ENCODE results near the gene TBC1D21.

TBC1D21 gene

DNA sequence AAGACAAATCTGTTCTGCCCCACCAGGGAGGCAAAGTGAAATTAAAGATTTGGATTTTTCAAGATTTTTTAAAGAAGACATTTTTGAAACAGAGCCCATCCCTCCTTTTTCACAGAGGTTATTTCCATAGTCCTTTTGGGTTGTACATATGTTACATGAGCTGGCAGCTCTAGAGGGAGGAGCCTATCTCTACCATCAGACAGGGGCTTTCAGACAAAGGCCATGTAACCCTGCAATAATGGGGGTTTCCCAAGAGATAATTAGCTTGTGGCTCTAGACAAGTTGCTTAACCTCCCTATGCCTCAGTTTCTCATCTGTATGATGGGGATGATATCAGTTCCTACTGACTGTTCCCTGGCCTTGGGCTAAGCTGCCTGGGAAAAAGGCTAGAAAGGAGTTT is 8.0 kb upstream of the TBC1D21 start:
- TF ChIP-seq, protein P1, sequence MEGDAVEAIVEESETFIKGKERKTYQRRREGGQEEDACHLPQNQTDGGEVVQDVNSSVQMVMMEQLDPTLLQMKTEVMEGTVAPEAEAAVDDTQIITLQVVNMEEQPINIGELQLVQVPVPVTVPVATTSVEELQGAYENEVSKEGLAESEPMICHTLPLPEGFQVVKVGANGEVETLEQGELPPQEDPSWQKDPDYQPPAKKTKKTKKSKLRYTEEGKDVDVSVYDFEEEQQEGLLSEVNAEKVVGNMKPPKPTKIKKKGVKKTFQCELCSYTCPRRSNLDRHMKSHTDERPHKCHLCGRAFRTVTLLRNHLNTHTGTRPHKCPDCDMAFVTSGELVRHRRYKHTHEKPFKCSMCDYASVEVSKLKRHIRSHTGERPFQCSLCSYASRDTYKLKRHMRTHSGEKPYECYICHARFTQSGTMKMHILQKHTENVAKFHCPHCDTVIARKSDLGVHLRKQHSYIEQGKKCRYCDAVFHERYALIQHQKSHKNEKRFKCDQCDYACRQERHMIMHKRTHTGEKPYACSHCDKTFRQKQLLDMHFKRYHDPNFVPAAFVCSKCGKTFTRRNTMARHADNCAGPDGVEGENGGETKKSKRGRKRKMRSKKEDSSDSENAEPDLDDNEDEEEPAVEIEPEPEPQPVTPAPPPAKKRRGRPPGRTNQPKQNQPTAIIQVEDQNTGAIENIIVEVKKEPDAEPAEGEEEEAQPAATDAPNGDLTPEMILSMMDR (IDR thresholded peaks at IDR 0.05; ENCODE audit: low read depth, low read length) = no peak
- Histone ChIP-seq H3K9me3 (ENCODE audit: severe bottlenecking) (no peaks in the 10 kb centered on the region), H3K4me3 (ENCODE audit: low read depth, low read length) (no peak overlapping the region), H3K36me3 (no peaks in the 10 kb centered on the region), H3K27me3 (ENCODE audit: insufficient read depth, low read depth, severe bottlenecking) (no peaks in the 10 kb centered on the region), H3K27ac (no peak overlapping the region)
- DNase-seq = no peak

DNA sequence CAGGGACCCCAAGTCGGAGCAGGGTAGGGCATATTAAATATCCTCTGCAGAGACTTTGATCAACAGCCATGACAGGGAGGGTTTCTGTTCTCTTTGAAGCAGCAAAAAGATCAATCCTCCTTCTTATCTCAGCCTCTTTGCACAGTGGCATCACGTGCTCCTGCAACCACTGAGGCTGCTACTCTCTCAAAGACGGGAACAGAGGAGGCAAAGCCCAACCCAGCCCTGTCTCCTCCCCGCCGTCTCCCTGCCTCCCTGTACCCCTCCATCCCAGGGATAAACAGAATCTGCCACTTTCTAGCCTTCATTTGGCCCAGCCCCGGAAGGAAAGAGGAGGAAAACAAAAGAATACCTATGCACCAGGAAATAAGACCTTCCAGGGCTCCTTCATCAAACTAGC is 7.5 kb upstream of the TBC1D21 start:
- DNase-seq = no peak
- no peaks in the 10 kb centered on the region for H3K27me3 ChIP-seq (ENCODE audit: insufficient read depth, low read depth, severe bottlenecking)
- no peak overlapping the region for H3K27ac ChIP-seq
- H3K36me3 ChIP-seq = no peaks in the 10 kb centered on the region
- no peak overlapping the region for H3K4me3 ChIP-seq (ENCODE audit: low read depth, low read length)
- H3K9me3 ChIP-seq (ENCODE audit: severe bottlenecking) = no peaks in the 10 kb centered on the region
- TF ChIP-seq, protein P1 (IDR thresholded peaks at IDR 0.05; ENCODE audit: low read depth, low read length) = no peak

DNA sequence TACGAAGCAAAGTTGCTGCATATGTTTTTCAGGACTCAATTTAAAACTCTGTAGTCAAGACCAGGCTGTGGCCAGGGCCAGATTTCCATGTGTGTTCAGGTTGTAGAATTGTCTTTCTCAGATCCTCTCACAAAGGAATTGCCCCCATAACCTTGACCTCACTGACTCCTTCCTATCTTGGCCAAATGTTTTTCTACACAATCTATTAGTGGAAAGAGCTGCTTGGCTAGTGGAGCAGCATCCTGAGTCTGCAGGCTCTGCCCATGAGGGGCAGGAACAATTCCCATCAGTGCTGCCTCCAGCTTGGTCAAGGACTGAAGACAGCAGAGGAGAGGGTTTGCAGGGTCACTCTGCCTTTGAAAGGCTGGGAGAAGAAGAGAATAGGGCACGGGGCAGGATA is 6.9 kb upstream of the TBC1D21 start:
- no peak for DNase-seq
- Histone ChIP-seq H3K27ac (no peak overlapping the region), H3K4me3 (ENCODE audit: low read depth, low read length) (no peak overlapping the region), H3K9me3 (ENCODE audit: severe bottlenecking) (no peaks in the 10 kb centered on the region), H3K36me3 (no peaks in the 10 kb centered on the region), H3K27me3 (ENCODE audit: insufficient read depth, low read depth, severe bottlenecking) (no peaks in the 10 kb centered on the region)
- TF ChIP-seq, protein P1 (IDR thresholded peaks at IDR 0.05; ENCODE audit: low read depth, low read length) = no peak

DNA sequence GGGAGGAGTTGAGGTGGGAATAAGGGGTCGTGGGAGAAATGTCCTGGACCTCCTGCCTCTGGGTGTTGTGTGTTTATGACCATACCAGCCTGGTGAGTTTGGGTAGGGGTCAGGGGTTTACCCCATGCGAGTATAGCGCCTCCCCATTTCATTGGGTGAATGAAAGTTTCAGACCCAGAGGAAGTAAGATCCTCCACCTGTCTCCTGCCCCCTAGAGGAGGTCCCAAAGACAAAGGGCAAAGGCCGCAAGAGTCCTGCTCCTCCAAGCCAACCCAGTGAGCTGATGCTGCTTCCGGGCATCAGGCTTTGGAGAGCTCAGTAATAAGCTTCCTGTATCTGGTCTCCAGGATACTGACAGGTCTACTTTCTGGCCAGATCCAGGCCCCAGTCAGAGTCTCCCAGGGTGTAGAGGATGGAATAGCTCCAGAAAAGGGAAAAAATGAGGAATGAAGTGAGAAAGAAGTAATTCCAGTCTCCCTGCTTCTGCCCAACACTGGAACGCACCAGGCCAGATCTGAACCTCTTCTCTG is 6.4 kb upstream of the TBC1D21 start:
- no peak overlapping the region for H3K27ac ChIP-seq
- DNase-seq = peak; percentile 51
- no peak overlapping the region for H3K4me3 ChIP-seq (ENCODE audit: low read depth, low read length)
- TF ChIP-seq, protein P1 (IDR thresholded peaks at IDR 0.05; ENCODE audit: low read depth, low read length) = peak; percentile 61
- no peaks in the 10 kb centered on the region for H3K9me3 ChIP-seq (ENCODE audit: severe bottlenecking)
- no peaks in the 10 kb centered on the region for H3K27me3 ChIP-seq (ENCODE audit: insufficient read depth, low read depth, severe bottlenecking)
- H3K36me3 ChIP-seq = no peaks in the 10 kb centered on the region

DNA sequence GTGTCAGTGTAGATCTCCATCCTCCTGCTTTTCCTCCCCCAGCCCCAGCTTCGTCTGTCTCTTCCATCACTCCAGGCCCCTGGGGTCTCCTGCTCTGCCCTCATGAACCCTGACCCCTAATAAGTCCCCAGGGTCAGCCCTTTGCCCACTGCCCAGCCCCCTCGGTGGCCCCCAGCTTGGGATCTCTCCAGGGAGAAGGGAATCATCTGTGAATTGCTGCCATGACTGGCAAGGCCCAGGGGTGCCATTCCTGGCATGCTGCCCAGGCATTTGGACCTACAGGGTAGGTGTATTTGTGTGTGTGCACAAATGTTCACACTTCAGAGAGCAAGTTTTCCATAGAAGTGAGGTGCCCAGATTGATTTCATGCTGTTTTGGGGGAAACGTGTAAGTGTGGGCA is 5.9 kb upstream of the TBC1D21 start:
- Histone ChIP-seq H3K9me3 (ENCODE audit: severe bottlenecking) (no peaks in the 10 kb centered on the region), H3K27me3 (ENCODE audit: insufficient read depth, low read depth, severe bottlenecking) (no peaks in the 10 kb centered on the region), H3K4me3 (ENCODE audit: low read depth, low read length) (no peak overlapping the region), H3K36me3 (no peaks in the 10 kb centered on the region), H3K27ac (no peak overlapping the region)
- DNase-seq = no peak
- TF ChIP-seq, protein P1 (IDR thresholded peaks at IDR 0.05; ENCODE audit: low read depth, low read length) = no peak

DNA sequence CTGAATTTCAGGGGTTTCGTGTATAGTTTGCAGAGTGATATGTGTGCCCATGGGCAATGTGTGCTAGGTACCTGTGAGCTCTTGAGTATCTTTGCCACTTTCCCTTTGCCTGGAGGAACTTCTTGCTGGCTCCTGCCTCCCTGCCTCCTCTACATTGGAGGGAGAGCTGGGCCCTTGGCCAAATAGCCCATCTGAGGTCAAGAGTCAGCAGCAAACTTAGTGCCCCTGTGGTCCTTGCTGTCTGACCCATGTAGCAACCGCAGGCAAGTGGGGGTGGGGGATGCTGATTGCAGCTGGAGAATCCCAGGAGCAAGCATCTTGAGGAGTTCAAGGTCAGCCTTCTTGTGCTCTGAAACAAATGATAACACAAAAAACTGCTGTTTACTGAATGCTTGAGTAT is 5.4 kb upstream of the TBC1D21 start:
- DNase-seq = no peak
- H3K36me3 ChIP-seq = no peaks in the 10 kb centered on the region
- H3K4me3 ChIP-seq (ENCODE audit: low read depth, low read length) = no peak overlapping the region
- no peaks in the 10 kb centered on the region for H3K27me3 ChIP-seq (ENCODE audit: insufficient read depth, low read depth, severe bottlenecking)
- no peaks in the 10 kb centered on the region for H3K9me3 ChIP-seq (ENCODE audit: severe bottlenecking)
- TF ChIP-seq, protein P1 (IDR thresholded peaks at IDR 0.05; ENCODE audit: low read depth, low read length) = no peak
- no peak overlapping the region for H3K27ac ChIP-seq
